ENCODE results near the gene NAV2.

DNA sequence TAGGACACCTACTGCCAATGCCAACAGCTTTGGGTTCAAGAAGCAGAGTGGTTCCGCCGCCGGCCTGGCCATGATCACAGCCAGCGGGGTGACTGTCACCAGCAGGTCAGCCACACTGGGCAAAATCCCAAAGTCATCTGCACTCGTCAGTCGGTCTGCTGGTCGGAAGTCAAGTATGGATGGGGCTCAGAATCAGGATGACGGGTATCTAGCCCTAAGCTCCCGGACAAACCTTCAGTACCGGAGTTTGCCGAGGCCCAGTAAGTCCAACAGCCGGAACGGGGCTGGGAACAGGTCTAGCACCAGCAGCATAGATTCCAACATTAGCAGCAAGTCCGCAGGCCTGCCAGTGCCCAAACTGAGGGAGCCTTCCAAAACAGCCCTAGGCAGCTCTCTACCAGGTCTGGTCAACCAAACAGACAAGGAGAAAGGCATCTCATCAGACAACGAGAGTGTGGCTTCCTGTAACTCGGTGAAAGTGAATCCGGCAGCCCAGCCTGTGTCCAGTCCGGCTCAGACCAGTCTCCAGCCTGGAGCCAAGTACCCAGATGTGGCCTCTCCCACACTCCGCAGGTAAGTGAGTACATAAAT is 332.6 kb downstream of the NAV2 start:
- TF ChIP-seq, protein P1, sequence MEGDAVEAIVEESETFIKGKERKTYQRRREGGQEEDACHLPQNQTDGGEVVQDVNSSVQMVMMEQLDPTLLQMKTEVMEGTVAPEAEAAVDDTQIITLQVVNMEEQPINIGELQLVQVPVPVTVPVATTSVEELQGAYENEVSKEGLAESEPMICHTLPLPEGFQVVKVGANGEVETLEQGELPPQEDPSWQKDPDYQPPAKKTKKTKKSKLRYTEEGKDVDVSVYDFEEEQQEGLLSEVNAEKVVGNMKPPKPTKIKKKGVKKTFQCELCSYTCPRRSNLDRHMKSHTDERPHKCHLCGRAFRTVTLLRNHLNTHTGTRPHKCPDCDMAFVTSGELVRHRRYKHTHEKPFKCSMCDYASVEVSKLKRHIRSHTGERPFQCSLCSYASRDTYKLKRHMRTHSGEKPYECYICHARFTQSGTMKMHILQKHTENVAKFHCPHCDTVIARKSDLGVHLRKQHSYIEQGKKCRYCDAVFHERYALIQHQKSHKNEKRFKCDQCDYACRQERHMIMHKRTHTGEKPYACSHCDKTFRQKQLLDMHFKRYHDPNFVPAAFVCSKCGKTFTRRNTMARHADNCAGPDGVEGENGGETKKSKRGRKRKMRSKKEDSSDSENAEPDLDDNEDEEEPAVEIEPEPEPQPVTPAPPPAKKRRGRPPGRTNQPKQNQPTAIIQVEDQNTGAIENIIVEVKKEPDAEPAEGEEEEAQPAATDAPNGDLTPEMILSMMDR (IDR thresholded peaks at IDR 0.05) = no peak
- TF ChIP-seq POLR2A (IDR thresholded peaks at IDR 0.05) = no peak
